Fibroblast of lung (primary cell): Measurements from ENCODE around the gene ERBB4. TPM values are rescaled to one million over a fixed set of nuclear protein-coding genes. Genes with fewer than 3 reads are reported as not detected.

Experiments used
- DNase-seq, 2 donors: peaks; one replicate each; pipeline versions ENCODE4 v3.0.0 to v3.0.0-alpha.2; 2010; ENCODE audit warnings: low read depth in 2 of 2
- H2AFZ ChIP-seq: 2 replicates; pipeline ENCODE4 v1.5.1; 2012; ENCODE audit warnings: low read length, control low read depth, inconsistent platforms
- H3K27ac ChIP-seq: 2 replicates; pipeline ENCODE4 v1.5.1; 2011; ENCODE audit warnings: low read length, control low read depth; ENCODE audit not compliant: insufficient read depth
- H3K27me3 ChIP-seq: 2 replicates; pipeline ENCODE4 v1.5.1; 2011; ENCODE audit warnings: mild to moderate bottlenecking, low read length; ENCODE audit not compliant: control insufficient read depth, insufficient read depth
- H3K36me3 ChIP-seq: 2 replicates; pipeline ENCODE4 v1.5.1; 2011; ENCODE audit warnings: low read length; ENCODE audit not compliant: control insufficient read depth, insufficient read depth
- H3K4me1 ChIP-seq: 2 replicates; pipeline ENCODE4 v1.5.1; 2011; ENCODE audit warnings: low read length; ENCODE audit not compliant: control insufficient read depth, insufficient read depth; ENCODE audit errors: extremely low read depth
- H3K4me2 ChIP-seq: 2 replicates; pipeline ENCODE4 v1.5.1; 2011; ENCODE audit warnings: low read length, control low read depth; ENCODE audit not compliant: insufficient read depth; ENCODE audit errors: extremely low read depth
- H3K4me3 ChIP-seq, 4 experiments: fragments of 200-600 bp in 1 of 4; sonication (generic) in 1 of 4; replicated peaks in 1 of 4; 2 replicates each; pipeline ENCODE4 v1.5.1; 2011 to 2016; ENCODE audit warnings: low read length in 4 of 4, low read depth in 3 of 4, mild to moderate bottlenecking in 3 of 4, control low read depth in 2 of 4, inconsistent platforms in 1 of 4, mixed read lengths in 1 of 4; ENCODE audit not compliant: insufficient read depth in 1 of 4; ENCODE audit errors: control extremely low read depth in 1 of 4
- H3K79me2 ChIP-seq: 2 replicates; pipeline ENCODE4 v1.5.1; 2012; ENCODE audit warnings: mild to moderate bottlenecking, low read length, inconsistent platforms; ENCODE audit not compliant: control insufficient read depth, insufficient read depth
- H3K9ac ChIP-seq: 2 replicates; pipeline ENCODE4 v1.5.1; 2011; ENCODE audit warnings: mild to moderate bottlenecking, low read length, control low read depth; ENCODE audit not compliant: insufficient read depth
- H3K9me3 ChIP-seq: 2 replicates; pipeline ENCODE4 v1.5.1; 2012; ENCODE audit warnings: low read depth, low read length; ENCODE audit not compliant: control insufficient read depth, insufficient read depth
- H4K20me1 ChIP-seq: 2 replicates; pipeline ENCODE4 v1.5.1; 2011; ENCODE audit warnings: low read length; ENCODE audit not compliant: control insufficient read depth, insufficient read depth; ENCODE audit errors: extremely low read depth
- EZH2 ChIP-seq: IDR thresholded peaks from 2 replicates; pipeline ENCODE4 v1.5.1; 2012; ENCODE audit warnings: low read length, control low read depth, mild to moderate bottlenecking; ENCODE audit errors: missing control alignments
- polyA plus RNA-seq, 2 donors: library from polyadenylated mRNA; depleted of rRNA in 1 of 2; stranded (reverse) in 1 of 2; unstranded in 1 of 2; fragments of >200 nt; gene quantifications; 2 replicates each; pipeline ENCODE4 v1.2.1, GENCODE V29; 2011 to 2012; ENCODE audit warnings: missing spikeins in 1 of 2
- total RNA-seq: library from RNA; depleted of rRNA; stranded (reverse); fragments of >200 nt; gene quantifications from 2 replicates; pipeline ENCODE4 v1.2.1, GENCODE V29; 2014
- TF ChIP-seq, protein P1 (sequence below), 2 donors: IDR thresholded peaks in 1 of 2; conservative IDR thresholded peaks in 1 of 2; 1 replicate in 1 of 2; 2 replicates in 1 of 2; pipeline ENCODE4 v1.5.1; 2011 to 2012; ENCODE audit warnings: low read length in 2 of 2, control low read depth in 1 of 2, inconsistent platforms in 1 of 2, low read depth in 1 of 2, mild to moderate bottlenecking in 1 of 2

The ERBB4 gene
- total and polyA plus RNA-seq, 2 donors (not counting 1 experiment from before 2014, with no cell fraction given), result 0.08 to 0.17 TPM

DNA sequence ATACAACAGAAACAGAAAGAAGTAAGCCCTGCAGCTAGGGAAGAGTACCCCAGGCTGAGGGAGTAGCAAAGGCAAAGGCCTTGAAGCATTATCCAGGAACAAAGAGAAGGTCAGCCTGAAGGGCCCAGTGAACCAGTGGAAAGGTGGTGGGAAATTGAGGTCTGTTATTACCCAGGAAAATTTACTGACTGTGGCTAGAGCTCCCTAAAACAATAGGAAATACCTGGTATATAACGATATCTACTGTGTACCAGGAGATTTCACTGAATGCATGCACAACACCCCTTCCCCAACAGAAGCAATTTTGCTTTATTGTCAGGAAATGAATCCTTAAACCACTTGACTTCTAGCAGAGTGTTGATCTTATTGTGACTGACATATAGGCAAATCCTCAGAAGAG, 365.3 kb downstream of the ERBB4 start:
- Histone ChIP-seq H3K79me2 (no peaks in the 10 kb centered on the region), H3K4me2 (no peak overlapping the region), H3K4me1 (no peaks in the 10 kb centered on the region), H3K27ac (no peak overlapping the region), H2AFZ (no peak overlapping the region), H3K36me3 (no peaks in the 10 kb centered on the region), H3K4me3 (no peak overlapping the region), H3K9ac (no peak overlapping the region), H3K9me3 (no peaks in the 10 kb centered on the region), H3K27me3 (no peaks in the 10 kb centered on the region), H4K20me1 (no peaks in the 10 kb centered on the region)
- DNase-seq, result no peak
- TF ChIP-seq, protein P1, sequence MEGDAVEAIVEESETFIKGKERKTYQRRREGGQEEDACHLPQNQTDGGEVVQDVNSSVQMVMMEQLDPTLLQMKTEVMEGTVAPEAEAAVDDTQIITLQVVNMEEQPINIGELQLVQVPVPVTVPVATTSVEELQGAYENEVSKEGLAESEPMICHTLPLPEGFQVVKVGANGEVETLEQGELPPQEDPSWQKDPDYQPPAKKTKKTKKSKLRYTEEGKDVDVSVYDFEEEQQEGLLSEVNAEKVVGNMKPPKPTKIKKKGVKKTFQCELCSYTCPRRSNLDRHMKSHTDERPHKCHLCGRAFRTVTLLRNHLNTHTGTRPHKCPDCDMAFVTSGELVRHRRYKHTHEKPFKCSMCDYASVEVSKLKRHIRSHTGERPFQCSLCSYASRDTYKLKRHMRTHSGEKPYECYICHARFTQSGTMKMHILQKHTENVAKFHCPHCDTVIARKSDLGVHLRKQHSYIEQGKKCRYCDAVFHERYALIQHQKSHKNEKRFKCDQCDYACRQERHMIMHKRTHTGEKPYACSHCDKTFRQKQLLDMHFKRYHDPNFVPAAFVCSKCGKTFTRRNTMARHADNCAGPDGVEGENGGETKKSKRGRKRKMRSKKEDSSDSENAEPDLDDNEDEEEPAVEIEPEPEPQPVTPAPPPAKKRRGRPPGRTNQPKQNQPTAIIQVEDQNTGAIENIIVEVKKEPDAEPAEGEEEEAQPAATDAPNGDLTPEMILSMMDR (conservative IDR thresholded peaks at IDR 0.05 in 1 of 2, IDR thresholded peaks at IDR 0.05 in 1 of 2; ENCODE audit: low read depth in 1 of 2, low read length in 2 of 2), result no peak
- no peak for TF ChIP-seq EZH2

DNA sequence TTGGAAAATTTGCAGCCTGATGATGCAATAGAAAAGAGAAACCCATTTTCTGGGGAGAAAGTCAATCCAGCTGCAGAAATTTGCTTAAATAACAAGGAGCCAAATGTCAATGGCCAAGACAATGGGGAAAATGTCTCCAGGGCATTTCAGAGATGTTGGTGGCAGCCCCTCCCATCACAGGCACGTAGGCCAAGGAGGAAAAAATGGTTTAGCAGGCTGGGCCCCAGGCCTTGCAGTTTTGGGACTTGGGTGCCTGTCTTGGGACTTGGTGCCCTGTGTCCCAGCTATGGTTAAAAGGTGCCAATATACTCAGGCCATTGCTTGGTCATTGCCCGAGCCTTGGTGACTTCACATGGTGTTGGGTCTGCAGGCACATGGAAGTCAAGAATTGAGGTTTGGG, 368.2 kb downstream of the ERBB4 start:
- H3K4me1 ChIP-seq, result no peaks in the 10 kb centered on the region
- H3K79me2 ChIP-seq, result no peaks in the 10 kb centered on the region
- no peaks in the 10 kb centered on the region for H3K9me3 ChIP-seq
- H2AFZ ChIP-seq, result no peak overlapping the region
- no peak for DNase-seq
- no peak overlapping the region for H3K4me3 ChIP-seq
- H3K9ac ChIP-seq, result no peak overlapping the region
- no peak for TF ChIP-seq EZH2
- TF ChIP-seq, protein P1 (conservative IDR thresholded peaks at IDR 0.05 in 1 of 2, IDR thresholded peaks at IDR 0.05 in 1 of 2; ENCODE audit: low read depth in 1 of 2, low read length in 2 of 2), result no peak
- no peak overlapping the region for H3K4me2 ChIP-seq
- H3K36me3 ChIP-seq, result no peaks in the 10 kb centered on the region
- no peak overlapping the region for H3K27ac ChIP-seq
- no peaks in the 10 kb centered on the region for H4K20me1 ChIP-seq
- no peaks in the 10 kb centered on the region for H3K27me3 ChIP-seq

DNA sequence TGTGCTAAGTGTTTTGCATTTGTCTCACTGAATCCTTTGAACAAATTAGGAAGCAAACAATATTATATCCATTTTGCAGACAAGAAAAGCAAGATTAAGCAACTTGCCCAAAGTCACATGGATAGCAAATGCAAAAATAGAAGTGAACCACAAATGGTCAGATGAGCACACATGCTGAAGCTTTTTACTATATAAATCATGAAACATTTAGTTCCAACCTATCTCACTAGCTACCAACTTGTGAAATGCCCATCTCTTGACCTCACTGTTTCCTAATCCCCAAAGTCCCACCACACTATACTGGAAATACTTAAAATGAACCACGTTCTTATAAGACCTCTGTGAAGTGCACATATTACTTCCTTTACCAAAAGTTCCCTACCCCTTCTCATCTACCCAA, 380.5 kb downstream of the ERBB4 start:
- no peak for TF ChIP-seq EZH2
- TF ChIP-seq, protein P1 (conservative IDR thresholded peaks at IDR 0.05 in 1 of 2, IDR thresholded peaks at IDR 0.05 in 1 of 2; ENCODE audit: low read depth in 1 of 2, low read length in 2 of 2), result no peak
- no peak overlapping the region for H3K4me2 ChIP-seq
- H3K27ac ChIP-seq, result no peak overlapping the region
- no peaks in the 10 kb centered on the region for H3K79me2 ChIP-seq
- DNase-seq, result no peak
- H3K9me3 ChIP-seq, result no peaks in the 10 kb centered on the region
- no peak overlapping the region for H2AFZ ChIP-seq
- no peak overlapping the region for H3K9ac ChIP-seq
- H3K4me1 ChIP-seq, result no peaks in the 10 kb centered on the region
- no peaks in the 10 kb centered on the region for H4K20me1 ChIP-seq
- H3K4me3 ChIP-seq, result no peak overlapping the region
- no peaks in the 10 kb centered on the region for H3K27me3 ChIP-seq
- no peaks in the 10 kb centered on the region for H3K36me3 ChIP-seq
